Adipose tissue (tissue), 3 donors: ENCODE results near the gene SNX8. TPM values are rescaled to one million over a fixed set of nuclear protein-coding genes. Genes with fewer than 3 reads are reported as not detected.

Experiments used
- H3K27ac ChIP-seq: one replicate; pipeline ENCODE4 v1.5.1; 2013; ENCODE audit warnings: low read depth, low read length
- WGBS, 3 donors: extraction: QIAGEN DNeasy Blood & Tissue Kit; methylation state at CpG; one replicate each; pipeline ENCODE4 v1.1.7; 2013; 5-methylcytosine and 5-hydroxymethylcytosine counted together
- polyA plus RNA-seq, 3 donors: library from polyadenylated mRNA; stranded (reverse); fragments of 200-250 nt; gene quantifications; one replicate each; pipeline ENCODE4 v1.2.3, GENCODE V29; 2013
- donor health status: healthy with polysubstance abuse.
- donor health status: Bipolar disorder and iron deficiency.
- donor health status: healthy.

The SNX8 gene
- polyA plus RNA-seq, 3 donors, result 11.8 to 44.0 (median 26.2) TPM

GRCh38 chr7:2301511-2301863 lies 12.8 kb downstream of the SNX8 start:
- H3K27ac ChIP-seq, result no peak overlapping the region
- WGBS, 3 donors, result 90 to 95% (median 92%) methylated on average over 6 of the region's 6 CpGs

- WGBS, 3 donors, result 39 to 73% (median 50%) methylated on average over 9 of the region's 9 CpGs
- no peak overlapping the region for H3K27ac ChIP-seq
These were observed 14.2 kb downstream of the SNX8 start for GRCh38 chr7:2299870-2300512.

DNA sequence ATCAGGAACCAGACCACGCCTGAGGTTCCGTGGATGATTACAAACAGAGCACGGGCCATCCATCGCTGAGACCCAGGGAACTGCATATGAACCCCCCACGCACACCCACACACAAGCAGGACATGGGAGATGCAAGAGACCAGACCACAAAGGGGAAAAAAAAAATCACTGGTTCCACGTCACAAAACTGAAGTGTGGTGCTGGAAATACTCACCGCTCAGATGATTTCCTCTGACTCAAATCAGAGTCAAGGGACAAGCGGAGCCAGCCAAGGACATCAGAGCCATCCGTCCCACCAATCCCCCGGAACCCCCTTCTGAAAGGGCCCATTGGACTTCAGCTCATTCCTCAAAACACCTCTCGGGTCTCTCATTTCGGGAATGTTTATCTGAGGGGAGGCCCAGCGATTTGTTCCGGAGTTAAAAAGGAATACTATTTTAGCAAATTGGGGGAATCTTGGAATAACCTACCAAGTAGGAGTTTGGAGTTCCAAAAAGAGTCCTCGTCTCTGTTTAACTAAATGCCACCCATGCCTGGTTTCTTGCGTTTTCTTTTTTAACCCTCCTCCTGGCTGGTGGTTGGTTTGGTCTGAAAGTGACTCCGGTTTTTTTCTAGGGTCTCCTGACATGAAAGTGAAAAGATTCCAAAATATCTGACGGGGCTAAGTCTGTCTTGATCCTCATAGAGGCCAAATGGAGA lies 15.0 kb downstream of the SNX8 start:
- 56 to 82% (median 63%) methylated on average over 18 of the region's 18 CpGs for WGBS, 3 donors
- H3K27ac ChIP-seq, result no peak overlapping the region

DNA sequence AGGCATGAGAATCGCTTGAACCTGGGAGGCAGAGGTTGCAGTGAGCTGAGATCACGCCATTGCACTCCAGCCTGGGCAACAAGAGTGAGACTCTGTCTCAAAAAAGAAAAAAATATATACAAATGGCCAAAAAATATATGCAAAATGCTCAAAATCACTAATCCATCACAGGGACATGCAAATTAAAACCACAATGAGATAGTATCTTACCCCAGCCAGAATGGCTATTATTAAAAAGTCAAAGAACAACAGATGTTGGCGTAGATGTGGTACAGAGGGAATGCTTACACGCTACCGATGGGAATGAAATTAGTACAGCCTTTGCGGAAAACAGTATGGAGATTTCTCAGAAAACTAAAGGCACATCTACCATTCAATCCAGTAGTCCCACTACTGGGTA lies 17.4 kb downstream of the SNX8 start:
- H3K27ac ChIP-seq, result no peak overlapping the region
- 95 to 98% (median 98%) methylated on average over 6 of the region's 6 CpGs for WGBS, 3 donors

GRCh38 chr7:2295936-2296620 lies 18.2 kb downstream of the SNX8 start:
- 73 to 81% (median 79%) methylated on average over 6 of the region's 6 CpGs for WGBS, 3 donors
- H3K27ac ChIP-seq, result no peak overlapping the region

- 93 to 94% (median 93%) methylated on average over 6 of the region's 6 CpGs for WGBS, 3 donors
- no peak overlapping the region for H3K27ac ChIP-seq
These were observed 23.4 kb downstream of the SNX8 start for GRCh38 chr7:2290877-2291276.

- WGBS, 3 donors, result 80 to 91% (median 86%) methylated on average over 13 of the region's 13 CpGs
- no peak overlapping the region for H3K27ac ChIP-seq
These were observed 24.6 kb downstream of the SNX8 start for GRCh38 chr7:2289621-2290020.

DNA sequence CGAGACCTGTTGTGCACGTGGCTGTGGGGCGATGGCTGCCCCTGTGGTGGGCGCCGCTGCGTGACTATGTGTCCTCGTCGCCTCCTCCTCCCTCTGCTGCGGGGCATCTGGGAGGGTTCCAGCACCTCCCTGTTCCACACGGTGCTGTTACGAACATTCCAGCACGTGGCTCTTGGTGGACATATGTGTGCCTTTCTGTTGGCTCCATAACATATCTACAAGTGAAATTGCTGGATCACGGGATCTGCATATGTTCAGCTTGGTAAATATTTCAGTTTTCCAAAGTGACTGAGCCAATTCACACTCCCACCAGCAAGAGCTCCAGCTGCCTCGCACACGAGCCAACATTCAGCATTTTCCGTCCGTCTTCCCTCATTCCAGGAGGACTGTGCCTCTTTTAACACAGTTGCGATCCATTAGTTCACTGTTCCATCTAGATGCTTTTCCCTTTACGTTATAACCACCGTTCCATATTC lies 25.1 kb downstream of the SNX8 start:
- no peak overlapping the region for H3K27ac ChIP-seq
- 63 to 86% (median 71%) methylated on average over 20 of the region's 20 CpGs for WGBS, 3 donors

- H3K27ac ChIP-seq, result no peak overlapping the region
- 90 to 94% (median 93%) methylated on average over 8 of the region's 8 CpGs for WGBS, 3 donors
These were observed 25.7 kb downstream of the SNX8 start for GRCh38 chr7:2288503-2288902.

DNA sequence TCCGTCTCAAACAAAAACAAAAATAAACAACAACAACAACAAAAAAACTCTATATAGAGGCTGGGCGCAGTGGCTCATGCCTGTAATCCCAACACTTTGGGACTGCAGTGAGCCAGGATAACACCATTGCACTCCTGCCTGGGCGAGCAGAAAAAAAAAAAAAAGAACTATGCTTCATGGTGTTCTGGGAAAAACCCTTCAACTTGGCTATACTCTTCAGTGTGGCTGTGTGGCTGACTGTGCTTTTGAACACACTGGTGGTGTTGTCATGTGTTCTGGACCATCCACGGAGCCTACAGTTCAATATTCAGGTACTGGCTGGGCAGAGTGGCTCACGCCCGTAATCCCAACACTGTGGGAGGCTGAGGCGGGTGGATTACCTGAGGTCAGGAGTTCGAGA lies 26.5 kb downstream of the SNX8 start:
- no peak overlapping the region for H3K27ac ChIP-seq
- 90 to 97% (median 94%) methylated on average over 8 of the region's 8 CpGs for WGBS, 3 donors

GRCh38 chr7:2283074-2283473 lies 31.2 kb downstream of the SNX8 start:
- WGBS, 3 donors, result 92 to 95% (median 95%) methylated on average over 18 to 20 of the region's 20 CpGs
- H3K27ac ChIP-seq, result no peak overlapping the region

DNA sequence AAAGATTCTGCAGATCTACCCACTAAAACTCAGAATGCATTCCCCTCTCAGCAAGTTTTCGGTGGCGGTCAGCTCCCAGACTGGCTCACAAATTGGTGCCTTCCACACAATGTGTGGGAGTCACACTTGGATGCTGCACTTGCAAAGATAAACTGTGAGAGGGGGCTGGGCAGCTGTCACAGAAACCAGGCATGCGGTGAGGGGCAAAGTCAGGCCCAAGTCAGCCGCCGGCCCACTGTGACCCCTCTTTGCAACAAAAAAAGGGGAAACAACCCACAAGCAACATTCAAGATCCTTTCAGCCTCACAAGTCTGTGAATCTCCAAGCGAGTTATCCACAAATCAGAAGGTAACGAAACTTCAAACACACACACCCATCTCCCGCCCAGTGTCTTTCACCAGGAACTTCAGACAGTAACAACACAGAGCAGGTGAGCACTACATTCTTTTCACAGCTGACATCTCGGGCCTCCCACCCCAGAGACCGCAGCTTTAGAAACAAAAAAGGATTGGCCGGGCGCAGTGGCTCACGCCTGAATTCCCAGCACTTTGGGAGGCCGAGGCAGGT lies 32.0 kb downstream of the SNX8 start:
- H3K27ac ChIP-seq, result no peak overlapping the region
- 81 to 86% (median 85%) methylated on average over 14 of the region's 14 CpGs for WGBS, 3 donors

DNA sequence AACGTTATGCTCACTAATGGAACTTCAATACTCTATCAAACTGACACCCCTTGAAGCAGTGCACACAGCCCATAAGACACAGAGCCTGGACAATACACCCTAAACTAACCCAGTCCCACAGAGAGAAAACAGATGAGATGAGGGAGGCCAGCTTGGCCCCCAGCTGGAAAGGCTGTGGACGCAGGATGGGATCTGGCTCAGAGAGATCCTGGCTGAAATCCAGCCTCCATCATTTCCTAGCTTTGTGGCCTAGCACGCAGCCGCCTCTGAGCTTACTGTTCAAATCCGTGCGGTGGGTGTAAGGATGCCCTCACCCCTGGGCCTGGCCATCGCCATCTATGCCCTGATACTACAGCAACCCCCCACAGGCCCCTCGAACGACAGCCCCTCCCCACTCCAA lies 32.7 kb downstream of the SNX8 start:
- 41 to 75% (median 42%) methylated on average over 9 of the region's 9 CpGs for WGBS, 3 donors
- H3K27ac ChIP-seq, result no peak overlapping the region

DNA sequence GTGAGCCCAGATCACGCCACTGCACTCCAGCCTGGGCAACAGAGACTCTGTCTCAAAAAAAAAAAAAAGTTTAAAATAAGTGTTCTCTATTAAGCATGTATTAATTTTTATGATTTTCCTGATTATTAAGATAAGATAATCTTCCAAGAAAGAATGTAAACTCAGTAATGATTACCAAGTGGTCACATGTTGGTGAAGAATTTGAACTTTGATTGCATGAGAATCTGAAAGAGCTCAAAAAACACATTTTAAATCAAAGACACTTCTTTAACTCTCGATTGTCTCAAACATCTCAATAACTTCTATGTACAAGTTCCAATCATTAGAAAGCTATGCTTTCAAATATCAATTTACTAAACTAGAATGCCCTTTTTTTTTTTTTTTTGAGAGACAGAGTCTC lies 33.8 kb downstream of the SNX8 start:
- no peak overlapping the region for H3K27ac ChIP-seq
- 61 to 69% (median 68%) methylated on average over 2 of the region's 2 CpGs for WGBS, 3 donors

GRCh38 chr7:2279896-2280295 lies 34.3 kb downstream of the SNX8 start:
- H3K27ac ChIP-seq, result no peak overlapping the region
- 47 to 60% (median 59%) methylated on average over 4 of the region's 4 CpGs for WGBS, 3 donors

GRCh38 chr7:2278026-2278425 lies 36.2 kb downstream of the SNX8 start:
- 86 to 97% (median 95%) methylated on average over 11 of the region's 11 CpGs for WGBS, 3 donors
- H3K27ac ChIP-seq, result no peak overlapping the region

DNA sequence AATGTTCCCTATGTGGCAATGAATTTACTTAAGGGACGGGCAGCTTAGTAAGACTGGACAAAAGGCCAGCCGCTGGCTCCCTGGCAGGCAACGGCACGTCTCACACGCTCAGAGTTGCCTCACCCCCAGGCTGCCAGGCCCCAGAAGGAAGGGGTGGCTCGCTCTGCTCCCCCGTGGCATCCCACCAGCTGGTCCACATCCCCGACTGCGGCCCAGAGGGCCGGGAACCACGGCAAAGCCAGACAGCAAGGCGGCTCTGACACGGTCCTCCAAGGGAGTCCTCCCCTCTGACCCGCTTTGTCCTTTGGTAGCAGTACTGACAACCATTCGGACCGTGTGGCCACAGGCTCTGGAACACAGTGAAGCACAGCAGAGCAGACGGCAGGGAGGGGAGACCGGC lies 38.1 kb downstream of the SNX8 start:
- WGBS, 3 donors, result 83 to 90% (median 87%) methylated on average over 18 of the region's 18 CpGs

GRCh38 chr7:2275101-2275500 lies 39.1 kb downstream of the SNX8 start:
- WGBS, 3 donors, result 89 to 94% (median 89%) methylated on average over 18 of the region's 18 CpGs

More for the DNA sequence above, 38.1 kb downstream of the SNX8 start:
- no peak overlapping the region for H3K27ac ChIP-seq

GRCh38 chr7:2274666-2275065 lies 39.6 kb downstream of the SNX8 start:
- WGBS, 3 donors, result 82 to 89% (median 87%) methylated on average over 7 of the region's 7 CpGs
- H3K27ac ChIP-seq, result no peak overlapping the region

More at GRCh38 chr7:2275101-2275500, 39.1 kb downstream of the SNX8 start:
- H3K27ac ChIP-seq, result no peak overlapping the region
